Lower leg skin (tissue), 4 donors: Measurements from ENCODE around the gene MOGAT2. TPM values are rescaled to one million over a fixed set of nuclear protein-coding genes. Genes with fewer than 3 reads are reported as not detected.

Experiments
- DNase-seq, 2 donors: peaks; one replicate each; pipeline ENCODE4 v3.0.0-alpha.2; 2019; ENCODE audit warnings: low spot score in 2 of 2
- H3K4me3 ChIP-seq: fragments of 200-600 bp; sonication (generic); 2 replicates; pipeline ENCODE4 v1.5.1; 2017; ENCODE audit warnings: mild to moderate bottlenecking, low read depth; ENCODE audit not compliant: poor library complexity, severe bottlenecking
- CTCF ChIP-seq, 3 donors: fragments of 450-650 bp; IDR thresholded peaks; one replicate each; pipeline ENCODE4 v1.5.1; 2016; ENCODE audit warnings: antibody characterized with exemption in 3 of 3, mild to moderate bottlenecking in 3 of 3, moderate library complexity in 2 of 3
- POLR2A ChIP-seq, 2 donors: fragments of 450-650 bp; IDR thresholded peaks; one replicate each; pipeline ENCODE4 v1.6.1; 2016 to 2017; ENCODE audit warnings: antibody characterized with exemption in 2 of 2, mild to moderate bottlenecking in 1 of 2, moderate library complexity in 1 of 2
- WGBS, 2 donors: methylation state at CpG; one replicate each; pipeline ENCODE4 v1.1.5; 2018; 5-methylcytosine and 5-hydroxymethylcytosine counted together
- intact Hi-C: fragments of 100-400 bp; cut with DNase I; formaldehyde crosslinking; loops from one replicate; pipeline ENCODE4 v1.15.0; 2023; ENCODE audit warnings: low total_unique reads
- total RNA-seq, 4 donors: library from RNA; depleted of rRNA; stranded (reverse); fragments of >200 nt; gene quantifications; one replicate each; pipeline ENCODE4 v1.1.0, GENCODE V29; 2016

Gene MOGAT2
- total RNA-seq, 4 donors from 2014 or later, result 0.21 to 12.6 (median 3.0) TPM

- TF ChIP-seq POLR2A (IDR thresholded peaks at IDR 0.05), result no peak
- no peak for TF ChIP-seq CTCF (IDR thresholded peaks at IDR 0.05)
- intact Hi-C loops, result no loop called here
- no peak for DNase-seq
- WGBS, 2 donors, result 91% methylated on average over 13 of the region's 13 CpGs
- no peak overlapping the region for H3K4me3 ChIP-seq
Measured at GRCh38 chr11:75777461-75778110, 59.9 kb downstream of the MOGAT2 start.

GRCh38 chr11:75778962-75779361 is 61.3 kb downstream of the MOGAT2 start:
- TF ChIP-seq CTCF (IDR thresholded peaks at IDR 0.05), result no peak
- TF ChIP-seq POLR2A (IDR thresholded peaks at IDR 0.05), result no peak
- no peak overlapping the region for H3K4me3 ChIP-seq
- intact Hi-C loops, result no loop called here
- WGBS, 2 donors, result 86 to 97% methylated on average over 5 of the region's 5 CpGs
- no peak for DNase-seq

GRCh38 chr11:75779960-75780359 is 62.3 kb downstream of the MOGAT2 start:
- no peak overlapping the region for H3K4me3 ChIP-seq
- WGBS, 2 donors, result 57 to 64% methylated on average over 2 of the region's 2 CpGs
- intact Hi-C loops, result no loop called here
- TF ChIP-seq CTCF (IDR thresholded peaks at IDR 0.05), result no peak
- no peak for TF ChIP-seq POLR2A (IDR thresholded peaks at IDR 0.05)
- no peak for DNase-seq

GRCh38 chr11:75780888-75781287 is 63.2 kb downstream of the MOGAT2 start:
- WGBS, 2 donors, result 86 to 93% methylated on average over 3 of the region's 3 CpGs
- intact Hi-C loops, result no loop called here
- no peak overlapping the region for H3K4me3 ChIP-seq
- TF ChIP-seq CTCF (IDR thresholded peaks at IDR 0.05) (no peak), POLR2A (IDR thresholded peaks at IDR 0.05) (no peak)
- no peak for DNase-seq

- intact Hi-C loops, result no loop called here
- no peak for DNase-seq
- WGBS, 2 donors, result 83 to 93% methylated on average over 7 of the region's 7 CpGs
- H3K4me3 ChIP-seq, result no peak overlapping the region
- TF ChIP-seq POLR2A (IDR thresholded peaks at IDR 0.05) (no peak), CTCF (IDR thresholded peaks at IDR 0.05) (no peak)
Measured at GRCh38 chr11:75781296-75781695, 63.7 kb downstream of the MOGAT2 start.

- DNase-seq, result no peak
- TF ChIP-seq CTCF (IDR thresholded peaks at IDR 0.05), result no peak
- no peak for TF ChIP-seq POLR2A (IDR thresholded peaks at IDR 0.05)
- intact Hi-C loops, result no loop called here
- 93 to 95% methylated on average over 9 of the region's 9 CpGs for WGBS, 2 donors
- H3K4me3 ChIP-seq, result no peak overlapping the region
Measured at GRCh38 chr11:75781831-75782230, 64.2 kb downstream of the MOGAT2 start.
